GM23248 (cell line): ENCODE results near the gene TTLL9. TPM values are rescaled to one million over a fixed set of nuclear protein-coding genes. Genes with fewer than 3 reads are reported as not detected.

Experiments
- DNase-seq: peaks from one replicate; pipeline ENCODE4 v3.0.0-alpha.2; 2015
- H2AFZ ChIP-seq: fragments of 200-600 bp; sonication (generic); 2 replicates; pipeline ENCODE4 v1.6.1; 2016; ENCODE audit warnings: antibody characterized with exemption
- H3F3A ChIP-seq: fragments of 200-600 bp; sonication (generic); 2 replicates; pipeline ENCODE4 v1.6.1; 2016; ENCODE audit warnings: mild to moderate bottlenecking, antibody characterized with exemption, mixed run types; ENCODE audit not compliant: insufficient read depth
- H3K27ac ChIP-seq: fragments of 200-600 bp; sonication (generic); 2 replicates; pipeline ENCODE4 v1.5.1; 2016; ENCODE audit warnings: mild to moderate bottlenecking
- H3K27me3 ChIP-seq: fragments of 200-600 bp; sonication (generic); replicated peaks from 2 replicates; pipeline ENCODE4 v1.6.1; 2016; ENCODE audit warnings: mild to moderate bottlenecking; ENCODE audit not compliant: insufficient read depth
- H3K36me3 ChIP-seq: fragments of 200-600 bp; sonication (generic); 2 replicates; pipeline ENCODE4 v1.6.1; 2016; ENCODE audit warnings: low read depth, mild to moderate bottlenecking
- H3K4me1 ChIP-seq: fragments of 200-600 bp; sonication (generic); 2 replicates; pipeline ENCODE4 v1.6.1; 2016; ENCODE audit warnings: mild to moderate bottlenecking; ENCODE audit not compliant: insufficient read depth
- H3K4me2 ChIP-seq: fragments of 200-600 bp; sonication (generic); one replicate; pipeline ENCODE4 v1.6.1; 2016; ENCODE audit warnings: mild to moderate bottlenecking; ENCODE audit not compliant: unreplicated experiment
- H3K4me3 ChIP-seq: fragments of 200-600 bp; sonication (generic); 2 replicates; pipeline ENCODE4 v1.5.1; 2016; ENCODE audit warnings: mild to moderate bottlenecking
- H3K79me2 ChIP-seq: fragments of 200-600 bp; sonication (generic); 2 replicates; pipeline ENCODE4 v1.6.1; 2016; ENCODE audit warnings: mild to moderate bottlenecking; ENCODE audit not compliant: insufficient read depth
- H3K9ac ChIP-seq: fragments of 200-600 bp; sonication (generic); 2 replicates; pipeline ENCODE4 v1.6.1; 2016; ENCODE audit warnings: mild to moderate bottlenecking
- H3K9me2 ChIP-seq: fragments of 200-600 bp; sonication (generic); 2 replicates; pipeline ENCODE4 v1.6.1; 2016; ENCODE audit warnings: mixed run types, mild to moderate bottlenecking, moderate library complexity; ENCODE audit not compliant: insufficient read depth
- H3K9me3 ChIP-seq: fragments of 200-600 bp; sonication (generic); one replicate; pipeline ENCODE4 v1.6.1; 2017; ENCODE audit warnings: low read depth
- H4K20me1 ChIP-seq: fragments of 200-600 bp; sonication (generic); 2 replicates; pipeline ENCODE4 v1.6.0; 2016; ENCODE audit not compliant: insufficient read depth
- EZH2 ChIP-seq: fragments of 200-600 bp; sonication (generic); IDR thresholded peaks from 2 replicates; pipeline ENCODE4 v1.6.1; 2018; ENCODE audit warnings: antibody characterized with exemption, mild to moderate bottlenecking; ENCODE audit not compliant: insufficient read depth, poor library complexity, severe bottlenecking
- EZH2phosphoT487 ChIP-seq: fragments of 200-600 bp; sonication (generic); IDR thresholded peaks from 2 replicates; pipeline ENCODE4 v1.6.1; 2018; ENCODE audit warnings: antibody characterized with exemption, moderate library complexity, mild to moderate bottlenecking, low read depth; ENCODE audit not compliant: insufficient read depth
- WGBS, 2 experiments: methylation state at CpG; one replicate each; pipeline ENCODE4 v1.1.6; 2015 to 2017; ENCODE audit warnings: low lambda C conversion rate in 2 of 2, low coverage in 1 of 2; ENCODE audit errors: missing lambda C conversion rate in 2 of 2; 5-methylcytosine and 5-hydroxymethylcytosine counted together
- in situ Hi-C: fragments of 300-500 bp; cut with MboI; formaldehyde crosslinking; loops from 2 replicates; pipeline ENCODE4 v1.15.0; 2020
- polyA plus RNA-seq: library from polyadenylated mRNA; unstranded; fragments of >200 nt; fragmentation: Nextera tagmentation; extraction: Ambion mirVana; gene quantifications from 2 replicates; pipeline ENCODE4 v1.2.1, GENCODE V29; 2016
- total RNA-seq: library from RNA; depleted of rRNA; stranded (reverse); fragments of >200 nt; shearing (Covaris generic); gene quantifications from 2 replicates; pipeline ENCODE4 v1.2.3, GENCODE V29; 2014

The TTLL9 gene
- total and polyA plus RNA-seq, 2 experiments from 2014 or later, result not detected

DNA sequence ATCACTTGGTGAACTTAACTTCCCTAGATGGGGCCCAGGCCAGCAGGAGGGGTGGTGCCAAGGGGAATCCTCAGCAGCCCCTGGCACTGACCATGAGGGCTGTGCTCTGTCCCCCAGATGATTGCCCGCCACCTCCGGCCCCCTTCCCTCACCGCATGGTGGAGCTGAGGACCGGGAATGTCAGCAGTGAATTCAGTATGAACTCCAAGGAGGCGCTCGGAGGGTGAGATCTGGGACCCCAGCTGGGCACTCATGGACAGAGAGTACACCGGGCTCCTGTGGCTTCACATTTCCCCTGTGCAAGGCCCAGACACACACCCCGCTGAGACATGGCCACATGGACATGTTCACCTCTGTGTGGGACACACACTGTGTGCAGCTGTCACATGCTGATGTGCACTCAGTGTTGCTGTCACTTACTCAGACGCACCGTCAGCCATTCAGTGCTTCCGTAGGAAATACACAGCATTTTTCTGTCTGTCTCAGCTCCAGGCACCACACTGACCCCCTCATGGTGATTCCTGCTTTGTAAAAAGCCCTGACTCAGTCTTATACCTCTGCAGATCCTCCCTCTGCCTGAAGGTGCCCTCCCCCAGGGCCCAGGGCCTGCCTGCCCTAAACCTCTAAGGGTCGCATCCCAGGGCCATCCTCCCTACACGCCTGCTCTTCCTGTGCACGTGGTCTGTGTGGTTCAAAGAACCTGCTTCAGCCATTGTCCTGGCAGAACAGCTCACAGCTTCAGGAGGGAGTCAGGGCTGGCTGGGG is 46.9 kb upstream of the TTLL9 start:
- in situ Hi-C loops, result no loop called here

DNA sequence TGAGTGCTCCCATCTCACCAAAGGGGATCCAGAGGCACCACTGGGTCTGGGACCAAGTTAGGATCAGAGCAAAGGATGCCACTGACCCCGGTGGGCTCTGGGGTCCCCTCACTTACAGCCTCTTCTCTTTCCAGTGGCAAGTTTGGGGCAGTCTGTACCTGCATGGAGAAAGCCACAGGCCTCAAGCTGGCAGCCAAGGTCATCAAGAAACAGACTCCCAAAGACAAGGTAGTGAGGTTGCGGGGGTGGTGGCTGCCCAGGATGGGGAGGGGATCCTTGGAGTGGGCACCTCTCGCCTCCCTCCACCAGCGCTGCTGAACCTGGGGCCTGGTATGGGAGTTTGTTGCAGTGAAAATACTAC is 46.3 kb upstream of the TTLL9 start:
- Histone ChIP-seq H3K27me3 (no peaks in the 10 kb centered on the region; the same call in 1 of the 2 replicates), H3K36me3 (no peaks in the 10 kb centered on the region), H3K9me2 (no peaks in the 10 kb centered on the region), H3K4me2 (no peak overlapping the region), H3K27ac (no peak overlapping the region), H3K4me1 (no peaks in the 10 kb centered on the region), H2AFZ (no peak overlapping the region), H3F3A (no peaks in the 10 kb centered on the region), H3K79me2 (no peaks in the 10 kb centered on the region), H3K9ac (no peak overlapping the region), H3K4me3 (no peak overlapping the region), H3K9me3 (no peaks in the 10 kb centered on the region), H4K20me1 (no peaks in the 10 kb centered on the region)
- in situ Hi-C loops, result no loop called here
- 82 to 90% methylated on average over 4 of the region's 4 CpGs for WGBS, 2 experiments
- DNase-seq, result no peak
- TF ChIP-seq EZH2 (no peak), EZH2phosphoT487 (no peak)

More for the DNA sequence above, 46.9 kb upstream of the TTLL9 start:
- H3K79me2 ChIP-seq, result no peaks in the 10 kb centered on the region
- WGBS, 2 experiments, result 62 to 68% methylated on average over 13 to 14 of the region's 14 CpGs
- TF ChIP-seq EZH2phosphoT487 (no peak), EZH2 (no peak)
- peak; percentile 25 for DNase-seq
- H3K9me3 ChIP-seq, result no peaks in the 10 kb centered on the region
- H3K27ac ChIP-seq, result no peak overlapping the region
- no peaks in the 10 kb centered on the region for H4K20me1 ChIP-seq
- H3K9ac ChIP-seq, result no peak overlapping the region
- no peak overlapping the region for H3K4me3 ChIP-seq
- H3K4me2 ChIP-seq, result no peak overlapping the region
- no peaks in the 10 kb centered on the region for H3F3A ChIP-seq
- H2AFZ ChIP-seq, result no peak overlapping the region
- no peaks in the 10 kb centered on the region for H3K4me1 ChIP-seq
- H3K36me3 ChIP-seq, result no peaks in the 10 kb centered on the region
- H3K27me3 ChIP-seq, result no peaks in the 10 kb centered on the region; the same call in 1 of the 2 replicates
- H3K9me2 ChIP-seq, result no peaks in the 10 kb centered on the region

DNA sequence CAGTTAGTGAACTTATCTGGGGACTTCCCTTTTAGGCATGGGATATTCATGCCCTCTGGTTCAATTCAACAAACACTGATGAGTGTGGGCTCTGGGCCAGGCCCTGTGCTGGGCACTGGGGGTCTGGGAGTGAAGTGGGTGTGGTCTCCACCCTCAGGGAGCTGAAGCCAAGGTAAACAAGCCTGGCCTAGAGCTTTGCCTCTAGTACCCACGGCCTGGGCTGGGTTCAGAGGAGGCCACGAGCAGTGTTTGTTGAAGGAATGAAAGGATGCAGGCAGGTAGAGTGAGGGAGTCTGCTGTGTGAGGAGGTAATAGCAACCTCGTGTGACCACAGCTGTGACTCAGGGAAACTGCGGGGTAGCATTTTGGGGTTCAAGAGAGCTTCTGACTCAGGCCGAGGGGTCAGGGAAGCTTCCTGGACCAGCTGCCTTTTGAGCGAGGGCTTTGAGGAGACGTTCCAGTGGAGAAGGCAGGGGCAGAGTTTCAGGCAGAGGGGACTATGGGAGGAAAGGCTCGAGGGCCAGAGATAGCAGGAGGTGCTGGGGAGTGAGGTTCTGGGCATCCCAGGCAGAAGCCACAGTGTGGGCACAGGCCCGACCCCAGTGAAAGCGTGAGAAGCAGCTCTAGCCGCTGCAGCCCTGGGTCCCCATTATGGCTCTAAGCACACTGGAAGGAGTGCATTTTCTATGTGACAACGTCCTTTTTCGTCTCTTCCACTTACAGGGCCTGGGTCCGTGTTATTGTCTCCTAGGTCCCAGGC is 45.7 kb upstream of the TTLL9 start:
- H3K27ac ChIP-seq, result no peak overlapping the region
- H3K9ac ChIP-seq, result no peak overlapping the region
- H3K4me3 ChIP-seq, result no peak overlapping the region
- H2AFZ ChIP-seq, result no peak overlapping the region
- H3K79me2 ChIP-seq, result no peaks in the 10 kb centered on the region
- H4K20me1 ChIP-seq, result no peaks in the 10 kb centered on the region
- H3K4me2 ChIP-seq, result no peak overlapping the region
- H3K4me1 ChIP-seq, result no peaks in the 10 kb centered on the region
- H3K9me3 ChIP-seq, result no peaks in the 10 kb centered on the region
- no peak for DNase-seq
- in situ Hi-C loops, result no loop called here
- 80 to 81% methylated on average over 14 of the region's 14 CpGs for WGBS, 2 experiments
- H3K27me3 ChIP-seq, result no peaks in the 10 kb centered on the region; the same call in 1 of the 2 replicates
- H3K9me2 ChIP-seq, result no peaks in the 10 kb centered on the region
- H3F3A ChIP-seq, result no peaks in the 10 kb centered on the region
- H3K36me3 ChIP-seq, result no peaks in the 10 kb centered on the region
- TF ChIP-seq EZH2phosphoT487 (no peak), EZH2 (no peak)

DNA sequence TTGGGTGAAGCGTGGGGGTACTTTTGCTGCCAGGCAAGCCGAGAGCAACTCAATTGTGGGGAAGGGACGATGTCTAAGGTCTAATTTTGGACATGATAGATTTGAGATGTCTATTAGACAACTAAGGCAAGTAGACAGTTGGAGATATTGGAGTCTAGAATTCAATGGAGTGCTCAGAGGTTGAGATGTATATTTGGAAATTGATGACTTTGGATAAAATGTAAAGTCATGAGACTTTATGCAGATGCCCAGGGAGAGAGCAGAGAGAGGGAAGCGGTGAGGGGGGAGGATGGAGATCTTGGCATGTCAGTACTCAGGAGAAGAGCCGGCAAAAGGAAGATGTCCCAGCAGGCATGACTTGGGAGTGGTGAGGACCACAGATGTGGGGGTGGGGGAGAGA is 44.4 kb upstream of the TTLL9 start:
- TF ChIP-seq EZH2 (no peak), EZH2phosphoT487 (no peak)
- no peaks in the 10 kb centered on the region for H3K4me1 ChIP-seq
- H3K9ac ChIP-seq, result no peak overlapping the region
- H4K20me1 ChIP-seq, result no peaks in the 10 kb centered on the region
- H3K79me2 ChIP-seq, result no peaks in the 10 kb centered on the region
- H3K27ac ChIP-seq, result no peak overlapping the region
- no peak overlapping the region for H2AFZ ChIP-seq
- 92 to 95% methylated on average over 5 of the region's 5 CpGs for WGBS, 2 experiments
- no peaks in the 10 kb centered on the region for H3K9me2 ChIP-seq
- no peak overlapping the region for H3K4me3 ChIP-seq
- H3F3A ChIP-seq, result no peaks in the 10 kb centered on the region
- H3K27me3 ChIP-seq, result no peaks in the 10 kb centered on the region; the same call in 1 of the 2 replicates
- DNase-seq, result no peak
- no peaks in the 10 kb centered on the region for H3K9me3 ChIP-seq
- no peak overlapping the region for H3K4me2 ChIP-seq
- in situ Hi-C loops, result no loop called here
- H3K36me3 ChIP-seq, result no peaks in the 10 kb centered on the region
